Ishikawa (cell line): Measurements from ENCODE around the gene CD9.

Source experiments
- CEBPB ChIP-seq: IDR thresholded peaks from 2 replicates; pipeline ENCODE4 v1.6.1; 2012
- CREB1 ChIP-seq: IDR thresholded peaks from 2 replicates; pipeline ENCODE4 v1.6.1; 2012; ENCODE audit warnings: low read depth
- EGR1 ChIP-seq: IDR thresholded peaks from 2 replicates; pipeline ENCODE4 v1.6.1; 2012
- EP300 ChIP-seq: IDR thresholded peaks from 2 replicates; pipeline ENCODE4 v1.6.1; 2012; ENCODE audit warnings: borderline replicate concordance
- FOXM1 ChIP-seq: IDR thresholded peaks from 2 replicates; pipeline ENCODE4 v1.6.1; 2012; ENCODE audit warnings: low read depth, borderline replicate concordance
- NFIC ChIP-seq: IDR thresholded peaks from 2 replicates; pipeline ENCODE4 v1.6.1; 2012
- RAD21 ChIP-seq: IDR thresholded peaks from 2 replicates; pipeline ENCODE4 v1.6.1; 2012; ENCODE audit warnings: low read depth
- TAF1 ChIP-seq: IDR thresholded peaks from 2 replicates; pipeline ENCODE4 v1.6.1; 2012; ENCODE audit warnings: low read depth, mild to moderate bottlenecking
- TEAD4 ChIP-seq: IDR thresholded peaks from 2 replicates; pipeline ENCODE4 v1.6.1; 2012
- YY1 ChIP-seq: IDR thresholded peaks from 2 replicates; pipeline ENCODE4 v1.6.1; 2012; ENCODE audit warnings: low read depth
- ZBTB7A ChIP-seq: IDR thresholded peaks from 2 replicates; pipeline ENCODE4 v1.6.1; 2012; ENCODE audit warnings: low read depth
- TF ChIP-seq, protein P1 (sequence below): IDR thresholded peaks from 2 replicates; pipeline ENCODE4 v1.6.1; 2012
- TF ChIP-seq, protein P2 (sequence below): IDR thresholded peaks from 2 replicates; pipeline ENCODE4 v1.6.1; 2012; ENCODE audit warnings: low read depth, mild to moderate bottlenecking
- TF ChIP-seq, protein P3 (sequence below): IDR thresholded peaks from 2 replicates; pipeline ENCODE4 v1.6.1; 2012

DNA sequence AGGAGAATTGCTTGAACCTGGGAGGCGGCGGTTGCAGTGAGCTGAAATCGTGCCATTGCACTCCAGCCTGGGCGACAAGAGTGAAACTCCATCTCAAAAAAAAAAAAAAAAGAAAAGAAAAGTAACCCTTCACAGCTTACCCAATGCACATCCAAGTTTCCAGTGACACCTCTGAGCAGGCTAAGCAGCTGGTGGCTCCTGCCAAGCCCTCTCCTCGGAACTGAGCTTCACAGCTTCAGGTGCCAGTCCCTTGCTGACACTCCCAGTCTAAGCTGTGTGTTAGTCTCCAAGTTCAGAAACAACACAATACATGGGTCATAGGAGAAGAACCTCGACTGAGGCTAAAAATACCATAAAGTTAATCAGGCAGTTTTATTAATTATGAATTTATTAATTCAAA, 7.9 kb downstream of the CD9 start:
- TF ChIP-seq, protein P1, sequence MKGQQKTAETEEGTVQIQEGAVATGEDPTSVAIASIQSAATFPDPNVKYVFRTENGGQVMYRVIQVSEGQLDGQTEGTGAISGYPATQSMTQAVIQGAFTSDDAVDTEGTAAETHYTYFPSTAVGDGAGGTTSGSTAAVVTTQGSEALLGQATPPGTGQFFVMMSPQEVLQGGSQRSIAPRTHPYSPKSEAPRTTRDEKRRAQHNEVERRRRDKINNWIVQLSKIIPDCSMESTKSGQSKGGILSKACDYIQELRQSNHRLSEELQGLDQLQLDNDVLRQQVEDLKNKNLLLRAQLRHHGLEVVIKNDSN = no peak
- TF ChIP-seq, protein P2, sequence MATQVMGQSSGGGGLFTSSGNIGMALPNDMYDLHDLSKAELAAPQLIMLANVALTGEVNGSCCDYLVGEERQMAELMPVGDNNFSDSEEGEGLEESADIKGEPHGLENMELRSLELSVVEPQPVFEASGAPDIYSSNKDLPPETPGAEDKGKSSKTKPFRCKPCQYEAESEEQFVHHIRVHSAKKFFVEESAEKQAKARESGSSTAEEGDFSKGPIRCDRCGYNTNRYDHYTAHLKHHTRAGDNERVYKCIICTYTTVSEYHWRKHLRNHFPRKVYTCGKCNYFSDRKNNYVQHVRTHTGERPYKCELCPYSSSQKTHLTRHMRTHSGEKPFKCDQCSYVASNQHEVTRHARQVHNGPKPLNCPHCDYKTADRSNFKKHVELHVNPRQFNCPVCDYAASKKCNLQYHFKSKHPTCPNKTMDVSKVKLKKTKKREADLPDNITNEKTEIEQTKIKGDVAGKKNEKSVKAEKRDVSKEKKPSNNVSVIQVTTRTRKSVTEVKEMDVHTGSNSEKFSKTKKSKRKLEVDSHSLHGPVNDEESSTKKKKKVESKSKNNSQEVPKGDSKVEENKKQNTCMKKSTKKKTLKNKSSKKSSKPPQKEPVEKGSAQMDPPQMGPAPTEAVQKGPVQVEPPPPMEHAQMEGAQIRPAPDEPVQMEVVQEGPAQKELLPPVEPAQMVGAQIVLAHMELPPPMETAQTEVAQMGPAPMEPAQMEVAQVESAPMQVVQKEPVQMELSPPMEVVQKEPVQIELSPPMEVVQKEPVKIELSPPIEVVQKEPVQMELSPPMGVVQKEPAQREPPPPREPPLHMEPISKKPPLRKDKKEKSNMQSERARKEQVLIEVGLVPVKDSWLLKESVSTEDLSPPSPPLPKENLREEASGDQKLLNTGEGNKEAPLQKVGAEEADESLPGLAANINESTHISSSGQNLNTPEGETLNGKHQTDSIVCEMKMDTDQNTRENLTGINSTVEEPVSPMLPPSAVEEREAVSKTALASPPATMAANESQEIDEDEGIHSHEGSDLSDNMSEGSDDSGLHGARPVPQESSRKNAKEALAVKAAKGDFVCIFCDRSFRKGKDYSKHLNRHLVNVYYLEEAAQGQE = no peak
- TF ChIP-seq, protein P3, sequence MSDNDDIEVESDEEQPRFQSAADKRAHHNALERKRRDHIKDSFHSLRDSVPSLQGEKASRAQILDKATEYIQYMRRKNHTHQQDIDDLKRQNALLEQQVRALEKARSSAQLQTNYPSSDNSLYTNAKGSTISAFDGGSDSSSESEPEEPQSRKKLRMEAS = no peak
- TF ChIP-seq CEBPB (no peak), TEAD4 (no peak), YY1 (no peak), EGR1 (no peak), CREB1 (no peak), TAF1 (no peak), NFIC (no peak), RAD21 (no peak), EP300 (no peak), ZBTB7A (no peak), FOXM1 (no peak)
